ENCODE results near the gene ISL2.

The ISL2 gene

DNA sequence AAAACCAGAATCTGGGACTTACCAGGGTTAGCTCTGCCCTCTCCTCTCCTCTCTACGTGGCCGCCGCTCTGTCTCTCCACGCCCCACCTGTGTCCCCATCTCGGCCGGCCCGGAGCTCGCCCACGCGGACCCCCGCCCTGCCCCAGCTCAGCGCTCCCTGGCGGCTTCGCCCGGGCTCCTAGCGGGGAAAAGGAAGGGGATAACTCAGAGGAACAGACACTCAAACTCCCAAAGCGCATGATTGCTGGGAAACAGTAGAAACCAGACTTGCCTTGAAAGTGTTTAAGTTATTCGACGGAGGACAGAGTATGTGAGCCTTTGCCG, 5.4 kb downstream of the ISL2 start:
- DNase-seq (ENCODE audit: low read depth): no peak

- no peak for DNase-seq (ENCODE audit: low read depth)
Observed at GRCh38 chr15:76342382-76343201, 6.0 kb downstream of the ISL2 start.

GRCh38 chr15:76343313-76343996, 6.9 kb downstream of the ISL2 start:
- DNase-seq (ENCODE audit: low read depth): no peak

- DNase-seq (ENCODE audit: low read depth): no peak
Observed at GRCh38 chr15:76344893-76345582, 8.5 kb downstream of the ISL2 start.

DNA sequence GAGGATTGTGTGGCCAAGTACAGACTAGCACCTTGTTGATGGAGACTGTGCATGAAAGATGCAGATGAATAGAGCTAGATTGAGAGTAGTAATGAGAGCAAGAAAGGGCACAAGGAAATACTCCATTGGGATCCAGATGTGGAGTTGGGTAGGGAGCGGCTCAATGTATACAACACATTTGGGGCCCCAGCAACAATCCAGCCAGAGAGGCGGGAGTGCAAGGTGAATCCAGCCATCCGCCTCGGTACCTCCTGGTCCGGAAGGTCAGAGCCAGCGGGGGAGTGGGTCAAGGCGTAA, 9.0 kb downstream of the ISL2 start:
- no peak for DNase-seq (ENCODE audit: low read depth)

- no peak for DNase-seq (ENCODE audit: low read depth)
Observed at GRCh38 chr15:76345880-76346668, 9.5 kb downstream of the ISL2 start.

GRCh38 chr15:76346669-76347481, 10.3 kb downstream of the ISL2 start:
- no peak for DNase-seq (ENCODE audit: low read depth)

DNA sequence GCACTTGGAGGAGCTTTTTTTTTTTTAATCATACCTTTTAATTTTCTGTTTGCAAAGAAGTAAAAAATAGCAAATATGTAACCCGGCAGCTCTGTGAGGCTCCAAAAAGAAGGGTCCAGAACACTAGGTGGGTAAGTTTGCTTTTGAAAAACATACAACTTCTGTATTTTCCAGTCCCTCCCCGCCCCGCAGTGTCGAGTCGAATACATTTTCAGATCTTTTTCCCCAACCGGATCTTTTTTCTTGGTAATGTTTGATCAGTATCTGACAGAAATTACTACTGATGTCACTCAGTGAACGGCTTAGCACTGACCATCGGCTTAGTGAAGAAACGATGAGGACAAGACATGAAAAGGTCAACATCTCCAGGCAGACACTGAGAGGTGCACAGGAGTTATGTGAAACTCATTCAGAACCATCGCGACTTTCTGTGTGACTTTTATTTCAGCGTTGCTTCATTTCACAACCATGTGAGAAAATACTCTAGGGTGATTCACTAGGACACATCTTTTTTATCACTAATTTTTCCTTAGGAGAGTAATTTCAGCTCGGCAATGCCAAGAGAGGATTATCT, 11.0 kb downstream of the ISL2 start:
- DNase-seq (ENCODE audit: low read depth): no peak

DNA sequence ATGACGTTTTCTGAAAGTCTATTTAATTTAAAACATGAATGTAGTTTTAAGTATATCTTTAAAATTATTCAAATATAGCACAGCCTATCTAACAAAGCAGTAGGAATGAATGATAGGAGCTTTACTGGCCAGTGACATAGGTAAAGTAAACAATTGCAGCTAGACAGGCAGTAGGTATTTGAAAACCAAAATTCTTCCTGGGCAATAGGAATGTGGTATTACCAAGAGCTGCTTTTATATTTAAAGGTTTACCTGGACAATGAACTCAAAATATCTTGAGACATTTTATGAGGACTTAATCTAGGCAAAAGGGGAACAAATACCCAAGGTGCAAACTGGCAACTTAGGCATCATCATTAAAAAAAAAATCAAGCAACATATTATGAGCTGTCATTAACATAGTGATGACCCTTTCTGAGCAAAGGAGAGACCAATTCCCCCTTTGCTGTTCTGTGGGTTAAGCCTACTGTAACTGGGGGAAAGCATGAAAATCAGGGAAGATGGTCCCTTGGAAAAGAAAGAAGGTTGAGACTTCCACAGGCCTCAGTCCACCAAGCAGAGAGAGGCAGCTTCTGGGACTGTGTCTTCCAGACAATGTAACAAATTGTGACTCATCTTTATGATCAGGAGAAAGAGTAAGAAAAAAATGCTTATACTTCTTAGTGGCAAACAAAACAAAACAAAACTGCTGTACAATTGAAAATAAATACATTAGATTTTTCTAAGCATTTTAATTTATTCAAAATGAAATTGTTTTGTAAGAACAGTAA, 12.9 kb downstream of the ISL2 start:
- no peak for DNase-seq (ENCODE audit: low read depth)

- DNase-seq (ENCODE audit: low read depth): no peak
Observed at GRCh38 chr15:76353023-76353577, 16.5 kb downstream of the ISL2 start.

DNA sequence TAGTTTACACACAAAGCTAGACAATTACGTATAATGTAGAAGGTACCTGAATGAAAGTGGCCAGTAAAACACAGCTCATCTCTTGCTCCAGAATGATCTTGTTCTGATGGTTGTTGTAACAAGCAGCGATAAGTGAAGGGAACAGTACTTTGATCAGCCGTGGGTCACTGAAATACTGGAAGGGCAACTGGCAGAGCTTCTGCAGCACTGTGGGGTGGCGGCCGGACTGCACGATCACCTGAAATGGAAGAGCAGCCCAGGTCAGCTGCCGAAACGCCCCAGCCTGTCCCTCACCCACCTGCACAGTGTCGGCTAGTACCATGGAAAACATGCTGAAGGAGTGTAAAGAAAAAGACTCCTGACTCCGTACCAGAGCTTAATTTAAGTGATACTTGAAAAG, 17.3 kb downstream of the ISL2 start:
- no peak for DNase-seq (ENCODE audit: low read depth)

- DNase-seq (ENCODE audit: low read depth): no peak
Observed at GRCh38 chr15:76354823-76355440, 18.4 kb downstream of the ISL2 start.

DNA sequence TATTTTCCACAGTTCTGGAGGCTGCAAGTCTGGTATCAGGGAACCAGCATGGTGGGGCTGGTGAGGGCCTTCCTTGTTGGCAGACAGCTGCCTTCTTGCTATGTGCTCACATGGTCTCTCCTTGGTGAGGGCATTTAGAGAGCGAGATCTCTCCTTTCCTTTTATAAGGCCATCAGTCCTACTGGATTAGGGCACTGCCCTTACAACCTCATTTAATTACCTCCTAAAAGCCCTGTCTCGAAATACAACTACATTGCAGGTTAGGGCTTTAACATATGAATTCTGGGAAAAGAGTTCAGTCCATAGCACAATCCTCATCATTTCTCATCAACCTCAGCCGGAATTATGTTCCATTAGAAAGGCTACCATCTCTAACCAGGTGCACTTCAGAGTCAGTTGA, 21.9 kb downstream of the ISL2 start:
- no peak for DNase-seq (ENCODE audit: low read depth)

- DNase-seq (ENCODE audit: low read depth): no peak
Observed at GRCh38 chr15:76359152-76359551, 22.6 kb downstream of the ISL2 start.

DNA sequence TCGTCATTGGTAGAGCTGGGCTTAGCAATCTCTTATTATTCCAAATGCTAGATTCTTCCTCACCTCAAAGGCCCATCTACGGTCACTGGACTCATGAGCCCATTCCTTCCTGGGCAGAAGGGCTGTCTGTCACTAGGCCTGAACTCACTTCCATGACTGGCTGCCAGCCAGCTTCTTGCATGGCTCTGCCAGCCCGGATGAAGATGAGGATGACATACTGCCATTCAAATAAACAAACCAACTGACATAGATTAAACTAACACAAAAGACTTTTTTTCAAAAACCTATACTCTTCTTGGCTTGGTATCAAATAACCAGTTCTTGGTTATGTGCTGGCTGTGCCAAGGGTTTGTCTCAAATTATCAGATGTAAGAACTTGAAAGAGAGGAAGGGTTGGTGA, 23.8 kb downstream of the ISL2 start:
- DNase-seq (ENCODE audit: low read depth): no peak

DNA sequence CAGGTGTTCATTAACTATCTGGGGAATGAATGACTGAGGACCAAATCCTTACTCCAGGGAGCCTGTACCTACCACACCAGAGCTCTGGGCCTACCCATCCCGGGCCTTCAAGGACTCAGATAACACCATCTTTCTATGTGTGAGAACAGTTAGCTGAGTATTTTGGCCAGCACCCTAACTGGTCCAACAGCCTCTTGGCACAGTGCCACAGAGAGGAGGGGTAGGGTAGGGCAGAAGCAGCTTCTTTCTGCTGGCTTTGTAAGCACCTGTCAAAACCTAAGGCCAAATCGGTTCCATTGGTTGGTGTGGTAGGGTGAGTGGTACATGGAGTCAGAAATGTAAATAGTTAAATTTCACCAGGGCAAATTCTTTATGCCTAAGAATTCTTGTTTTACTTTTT, 26.7 kb downstream of the ISL2 start:
- DNase-seq (ENCODE audit: low read depth): no peak

- no peak for DNase-seq (ENCODE audit: low read depth)
Observed at GRCh38 chr15:76366714-76367113, 30.1 kb downstream of the ISL2 start.

DNA sequence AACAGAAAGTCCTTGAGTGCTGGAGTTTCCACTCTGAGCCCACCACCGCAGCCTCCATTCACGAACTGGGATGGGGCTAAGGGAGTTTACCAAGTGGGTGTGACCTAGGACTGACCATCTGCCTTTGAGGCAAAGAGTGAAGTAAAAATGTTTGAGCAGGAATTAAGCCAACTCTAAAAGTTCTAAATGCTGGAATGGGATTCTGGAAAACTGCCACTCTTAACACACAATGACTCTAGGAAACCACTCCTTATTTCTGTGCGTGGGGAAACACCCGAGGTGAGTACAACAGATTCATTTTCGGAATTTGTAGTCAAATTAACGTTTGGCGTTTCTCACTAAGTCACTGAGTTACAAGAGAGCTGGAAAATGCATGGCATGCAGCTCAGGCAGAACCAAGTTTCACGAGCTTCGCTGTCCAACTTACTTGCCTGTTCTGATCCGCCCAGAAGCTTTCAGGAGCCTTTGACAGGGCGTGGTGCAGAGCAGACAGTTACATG, 31.6 kb downstream of the ISL2 start:
- no peak for DNase-seq (ENCODE audit: low read depth)

DNA sequence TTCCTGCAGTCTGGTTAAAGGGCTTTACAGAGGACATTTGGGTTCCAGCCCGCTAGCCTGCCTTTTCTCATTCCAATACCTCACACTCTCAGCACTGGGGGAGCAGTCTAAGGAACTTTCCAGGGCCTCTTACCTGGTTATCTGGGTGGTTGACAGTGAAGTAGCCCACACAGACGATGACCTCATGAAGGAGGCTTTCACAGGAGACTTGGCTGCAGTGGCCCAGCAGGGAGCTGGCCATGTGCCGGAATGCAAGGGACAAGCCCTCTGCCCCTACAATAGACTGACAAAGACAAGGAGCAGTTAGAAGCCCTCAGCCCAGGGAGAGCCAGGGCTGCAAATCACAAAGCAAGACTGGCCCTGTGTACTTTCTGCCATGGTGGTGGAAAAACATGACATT, 39.5 kb downstream of the ISL2 start:
- DNase-seq (ENCODE audit: low read depth): no peak

GRCh38 chr15:76376816-76377215, 40.2 kb downstream of the ISL2 start:
- no peak for DNase-seq (ENCODE audit: low read depth)
